ENCODE results near the gene SEPHS1.
"Not testable (repeated sequence)": the region's sequence is repeated elsewhere in the genome, so short reads cannot be mapped to it uniquely, and the experiment has no call there.

SEPHS1 gene

DNA sequence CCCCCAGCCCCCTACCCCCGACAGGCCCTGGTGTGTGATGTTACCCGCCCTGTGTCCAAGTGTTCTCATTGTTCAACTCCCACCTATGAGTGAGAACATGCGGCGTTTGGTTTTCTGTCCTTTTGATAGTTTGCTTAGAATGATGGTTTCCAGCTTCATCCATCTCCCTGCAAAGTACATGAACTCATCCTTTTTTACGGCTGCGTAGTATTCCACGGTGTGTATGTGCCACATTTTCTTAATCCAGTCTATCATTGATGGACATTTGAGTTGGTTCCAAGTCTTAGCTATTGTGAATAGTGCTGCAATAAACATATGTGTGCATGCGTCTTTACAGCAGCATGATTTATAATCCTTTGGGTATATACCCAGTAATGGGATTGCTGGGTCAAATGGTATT lies 17.1 kb downstream of the SEPHS1 start:
- H3K4me1 ChIP-seq; H3K4me3 ChIP-seq; in situ Hi-C loops (cut with MboI; ENCODE audit: low sequenced_read_pairs); H3K27me3 ChIP-seq (ENCODE audit: low read depth); H3K9me3 ChIP-seq; DNase-seq (ENCODE audit: low spot score in 2 of 2): not testable (repeated sequence)
- peaks cover 87% of the 10 kb centered on the region for H3K36me3 ChIP-seq (replicated peaks)

DNA sequence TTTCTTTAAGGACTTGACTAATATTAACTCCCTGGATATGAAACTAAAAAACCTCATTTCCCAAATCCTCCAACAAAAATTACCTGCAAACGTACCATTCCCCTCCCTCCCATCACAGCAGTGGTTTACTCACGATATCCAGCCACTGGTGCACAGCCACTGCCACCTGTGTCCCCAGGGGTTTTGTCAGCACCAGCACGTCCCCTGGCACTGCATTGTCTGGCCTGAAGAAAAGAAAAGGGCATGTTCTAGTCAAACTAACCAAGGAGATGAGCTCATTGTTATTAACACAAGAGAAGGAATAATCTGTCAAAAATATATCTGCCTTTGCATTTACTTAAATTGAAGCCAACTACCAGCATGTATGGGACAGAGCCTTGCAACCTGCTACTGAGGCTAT lies 18.5 kb downstream of the SEPHS1 start:
- H3K4me3 ChIP-seq: no peak overlapping the region
- DNase-seq (ENCODE audit: low spot score in 2 of 2): no peak
- peaks cover 88% of the 10 kb centered on the region for H3K36me3 ChIP-seq (replicated peaks)
- H3K4me1 ChIP-seq: no peaks in the 10 kb centered on the region
- no peaks in the 10 kb centered on the region for H3K9me3 ChIP-seq
- in situ Hi-C loops (cut with MboI; ENCODE audit: low sequenced_read_pairs): no loop called here
- no peaks in the 10 kb centered on the region for H3K27me3 ChIP-seq (ENCODE audit: low read depth)

DNA sequence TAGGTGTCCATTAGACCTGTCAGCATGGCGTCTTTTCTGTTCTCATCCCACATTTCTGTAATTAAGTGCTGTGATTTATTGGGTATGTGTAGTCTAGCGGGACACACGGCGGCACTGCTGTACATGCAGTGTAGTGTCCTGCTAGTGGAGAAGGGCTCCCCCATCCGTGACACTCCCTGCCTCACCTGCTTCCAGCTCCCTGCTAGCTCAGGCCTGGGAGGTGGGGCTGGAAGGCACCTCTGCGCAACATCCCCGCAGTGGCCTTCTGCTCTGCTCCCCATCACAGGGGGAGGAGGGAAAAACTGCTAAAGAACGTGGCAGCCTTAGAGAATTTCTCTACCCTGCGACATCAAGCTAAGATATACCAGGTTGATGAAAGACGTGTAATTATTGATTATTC lies 19.5 kb downstream of the SEPHS1 start:
- no peaks in the 10 kb centered on the region for H3K27me3 ChIP-seq (ENCODE audit: low read depth)
- no peak overlapping the region for H3K4me3 ChIP-seq
- H3K4me1 ChIP-seq: no peaks in the 10 kb centered on the region
- no peaks in the 10 kb centered on the region for H3K9me3 ChIP-seq
- DNase-seq (ENCODE audit: low spot score in 2 of 2): no peak
- H3K36me3 ChIP-seq (replicated peaks): peaks cover 88% of the 10 kb centered on the region
- in situ Hi-C loops (cut with MboI; ENCODE audit: low sequenced_read_pairs): no loop called here

DNA sequence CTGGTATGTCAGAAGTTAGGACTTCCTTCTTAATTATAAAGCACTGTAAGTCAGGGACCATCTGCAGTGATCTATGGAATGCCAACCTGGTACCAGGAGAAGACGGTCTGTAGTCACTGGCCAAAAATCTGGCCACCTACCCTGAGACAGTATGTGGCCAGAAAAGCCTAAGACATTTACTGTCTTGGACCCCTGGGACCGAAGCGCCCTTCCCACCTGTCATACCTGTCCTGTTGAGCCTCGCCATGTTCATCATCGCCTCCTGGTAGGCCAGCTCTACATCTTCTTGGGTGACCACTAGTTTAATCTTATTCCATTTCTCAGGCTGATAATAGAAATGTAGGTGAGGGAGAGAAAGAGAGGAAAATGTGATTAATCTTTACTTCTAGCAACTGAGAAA lies 20.0 kb downstream of the SEPHS1 start:
- Histone ChIP-seq H3K4me3 (no peak overlapping the region), H3K4me1 (no peaks in the 10 kb centered on the region), H3K9me3 (no peaks in the 10 kb centered on the region), H3K27me3 (ENCODE audit: low read depth) (no peaks in the 10 kb centered on the region), H3K36me3 (replicated peaks) (peaks cover 87% of the 10 kb centered on the region)
- no peak for DNase-seq (ENCODE audit: low spot score in 2 of 2)
- in situ Hi-C loops (cut with MboI; ENCODE audit: low sequenced_read_pairs): no loop called here

DNA sequence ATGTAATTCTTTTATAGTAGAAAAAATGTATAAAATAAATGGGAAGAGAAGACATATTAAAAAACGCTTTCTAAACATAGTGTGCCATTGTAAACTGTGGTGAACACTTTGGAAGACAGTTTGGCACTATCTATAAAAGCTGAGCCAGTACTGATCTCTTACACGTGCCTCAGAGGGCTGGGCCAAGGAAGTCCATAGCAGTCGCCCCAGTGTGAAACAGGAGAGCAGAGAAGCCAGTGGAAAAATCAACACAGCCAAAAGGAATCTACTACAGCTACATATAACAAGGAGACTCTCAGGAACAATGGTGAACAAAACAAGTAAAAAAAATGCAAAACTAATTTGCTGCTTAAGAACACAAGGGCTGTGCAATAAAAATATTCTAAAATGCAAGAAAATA lies 20.6 kb downstream of the SEPHS1 start:
- peaks cover 90% of the 10 kb centered on the region for H3K36me3 ChIP-seq (replicated peaks)
- no peak for DNase-seq (ENCODE audit: low spot score in 2 of 2)
- no peak overlapping the region for H3K4me3 ChIP-seq
- in situ Hi-C loops (cut with MboI; ENCODE audit: low sequenced_read_pairs): no loop called here
- H3K27me3 ChIP-seq (ENCODE audit: low read depth): no peaks in the 10 kb centered on the region
- no peaks in the 10 kb centered on the region for H3K4me1 ChIP-seq
- H3K9me3 ChIP-seq: no peaks in the 10 kb centered on the region

DNA sequence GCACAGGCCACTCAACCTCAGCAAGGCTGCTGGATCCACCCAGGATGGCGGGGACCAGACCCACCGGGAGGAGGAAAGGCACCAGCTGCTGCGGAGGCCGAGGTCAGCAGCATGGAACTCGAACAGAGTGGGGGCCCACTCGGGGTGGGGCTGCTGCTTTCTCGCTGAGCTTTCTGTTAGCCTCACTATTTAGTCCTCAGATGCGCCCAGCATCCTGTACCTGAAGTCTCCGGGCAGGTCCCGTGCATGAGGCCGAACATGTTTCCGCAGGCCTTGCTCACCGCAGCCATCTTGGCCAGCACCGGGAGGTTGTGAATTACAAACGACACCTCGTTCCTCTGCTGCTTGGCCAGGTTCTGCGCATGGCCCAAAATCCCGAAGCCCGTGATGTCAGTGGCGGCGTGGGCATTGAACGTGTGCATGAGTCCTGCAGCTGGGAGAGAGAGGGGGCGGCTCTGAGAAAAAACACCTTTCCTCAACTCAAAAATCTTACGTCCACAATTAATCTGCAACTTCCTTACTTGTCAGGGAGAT lies 25.4 kb downstream of the SEPHS1 start:
- in situ Hi-C loops (cut with MboI; ENCODE audit: low sequenced_read_pairs): no loop called here
- Histone ChIP-seq H3K9me3 (no peaks in the 10 kb centered on the region), H3K4me1 (no peaks in the 10 kb centered on the region), H3K4me3 (no peak overlapping the region), H3K27me3 (ENCODE audit: low read depth) (no peaks in the 10 kb centered on the region), H3K36me3 (replicated peaks) (peaks cover 79% of the 10 kb centered on the region)
- DNase-seq (ENCODE audit: low spot score in 2 of 2): no peak

DNA sequence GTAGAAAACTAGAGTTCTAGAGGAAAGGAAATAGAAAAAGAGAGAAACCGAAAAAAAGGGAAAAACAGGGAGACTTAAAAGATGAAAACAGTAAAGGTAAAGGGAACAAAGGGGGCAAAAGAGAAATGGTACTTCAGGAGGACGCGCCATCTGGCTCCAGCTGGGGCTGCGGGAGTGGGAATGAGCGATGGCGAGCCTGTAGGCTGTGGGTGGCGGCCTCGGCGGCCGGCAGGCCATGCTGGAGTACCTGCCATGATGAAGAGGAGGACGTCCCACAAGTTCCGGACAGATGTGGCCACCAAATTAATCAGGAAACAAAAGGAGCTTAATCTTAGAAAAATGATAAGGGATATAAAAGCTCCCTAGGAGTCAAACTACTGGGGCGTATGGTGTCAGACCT lies 26.5 kb downstream of the SEPHS1 start:
- Histone ChIP-seq H3K9me3 (no peaks in the 10 kb centered on the region), H3K4me3 (no peak overlapping the region), H3K27me3 (ENCODE audit: low read depth) (no peaks in the 10 kb centered on the region), H3K4me1 (no peaks in the 10 kb centered on the region), H3K36me3 (replicated peaks) (peaks cover 69% of the 10 kb centered on the region)
- no peak for DNase-seq (ENCODE audit: low spot score in 2 of 2)
- in situ Hi-C loops (cut with MboI; ENCODE audit: low sequenced_read_pairs): no loop called here

DNA sequence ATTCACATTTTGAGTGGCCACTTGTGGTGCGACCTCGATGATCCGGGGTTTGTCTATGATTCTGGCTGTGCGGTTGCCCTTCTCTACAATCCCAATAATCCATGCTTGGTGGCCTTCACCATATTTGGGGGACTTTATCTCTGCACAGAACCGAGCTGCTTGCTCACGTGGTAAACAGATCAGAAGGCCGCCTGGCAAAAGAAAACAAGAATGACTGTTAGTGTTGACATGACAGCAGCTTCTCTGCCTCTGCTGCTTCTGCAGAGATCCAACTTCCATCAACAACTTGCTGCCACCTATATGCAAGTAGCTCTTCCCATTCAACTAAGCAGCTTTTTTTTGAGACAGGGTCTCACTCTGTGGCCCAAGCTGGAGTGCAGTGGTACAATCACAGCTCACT lies 28.9 kb downstream of the SEPHS1 start:
- in situ Hi-C loops (cut with MboI; ENCODE audit: low sequenced_read_pairs): no loop called here
- Histone ChIP-seq H3K9me3 (no peaks in the 10 kb centered on the region), H3K4me1 (peaks cover 3% of the 10 kb centered on the region; the same call in 1 of the 2 replicates), H3K4me3 (no peak overlapping the region), H3K36me3 (replicated peaks) (peaks cover 49% of the 10 kb centered on the region), H3K27me3 (ENCODE audit: low read depth) (no peaks in the 10 kb centered on the region)
- DNase-seq (ENCODE audit: low spot score in 2 of 2): no peak

DNA sequence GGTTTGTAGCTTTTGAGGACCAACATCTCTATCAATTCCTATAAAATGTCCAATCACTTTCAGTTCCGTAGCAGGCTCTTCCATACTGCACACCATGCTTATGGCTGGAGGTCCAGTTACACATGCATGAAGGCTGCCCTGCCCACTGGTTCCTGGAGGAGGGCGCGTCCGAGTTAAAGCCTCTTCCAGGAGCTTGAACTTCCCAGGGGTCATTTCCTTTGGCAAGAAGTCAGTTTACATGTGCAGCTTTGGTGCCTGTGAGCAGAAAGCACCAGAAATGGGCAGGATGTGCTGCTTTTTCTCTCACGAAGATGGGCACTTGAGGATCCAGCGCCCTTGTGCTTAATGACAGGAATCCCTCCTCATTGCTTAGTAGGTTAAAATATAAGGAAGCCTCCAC lies 30.6 kb downstream of the SEPHS1 start:
- Histone ChIP-seq H3K4me1 (peaks cover 3% of the 10 kb centered on the region; the same call in 1 of the 2 replicates), H3K27me3 (ENCODE audit: low read depth) (no peaks in the 10 kb centered on the region), H3K9me3 (no peaks in the 10 kb centered on the region), H3K36me3 (replicated peaks) (peaks cover 34% of the 10 kb centered on the region), H3K4me3 (no peak overlapping the region)
- in situ Hi-C loops (cut with MboI; ENCODE audit: low sequenced_read_pairs): no loop called here
- DNase-seq (ENCODE audit: low spot score in 2 of 2): no peak

DNA sequence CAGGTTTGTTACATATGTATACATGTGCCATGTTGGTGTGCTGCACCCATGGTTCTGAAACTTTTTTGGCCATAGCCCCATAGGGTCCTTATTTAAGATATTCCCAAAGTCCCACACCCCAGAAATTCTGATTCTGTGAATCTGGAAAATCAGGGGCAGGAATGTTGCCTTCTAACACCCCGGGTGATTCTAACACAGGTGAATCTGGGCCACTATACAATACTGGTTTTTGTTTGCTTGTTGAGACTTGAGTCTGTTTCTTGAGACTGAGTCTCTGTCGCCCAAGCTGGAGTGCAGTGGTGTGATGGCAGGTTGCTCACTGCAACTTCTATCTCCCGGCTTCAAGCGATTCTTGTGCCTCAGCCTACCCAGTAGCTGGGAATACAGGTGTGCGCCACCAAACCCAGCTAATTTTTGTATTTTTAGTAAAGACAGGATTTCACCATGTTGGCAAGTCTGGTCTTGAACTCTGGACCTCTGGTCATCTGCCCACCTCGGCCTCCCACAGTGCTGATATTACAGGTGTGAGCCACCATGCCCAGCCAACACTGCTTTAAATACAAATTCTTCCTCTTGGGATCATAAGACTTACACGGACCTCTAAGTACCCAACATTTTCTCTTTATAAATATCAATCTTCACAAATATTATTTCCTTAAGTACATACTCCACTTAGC lies 31.3 kb downstream of the SEPHS1 start:
- peaks cover 3% of the 10 kb centered on the region; the same call in 1 of the 2 replicates for H3K4me1 ChIP-seq
- H3K9me3 ChIP-seq: no peaks in the 10 kb centered on the region
- peaks cover 30% of the 10 kb centered on the region for H3K36me3 ChIP-seq (replicated peaks)
- no peak for DNase-seq (ENCODE audit: low spot score in 2 of 2)
- H3K27me3 ChIP-seq (ENCODE audit: low read depth): no peaks in the 10 kb centered on the region
- in situ Hi-C loops (cut with MboI; ENCODE audit: low sequenced_read_pairs): no loop called here
- no peak overlapping the region for H3K4me3 ChIP-seq

DNA sequence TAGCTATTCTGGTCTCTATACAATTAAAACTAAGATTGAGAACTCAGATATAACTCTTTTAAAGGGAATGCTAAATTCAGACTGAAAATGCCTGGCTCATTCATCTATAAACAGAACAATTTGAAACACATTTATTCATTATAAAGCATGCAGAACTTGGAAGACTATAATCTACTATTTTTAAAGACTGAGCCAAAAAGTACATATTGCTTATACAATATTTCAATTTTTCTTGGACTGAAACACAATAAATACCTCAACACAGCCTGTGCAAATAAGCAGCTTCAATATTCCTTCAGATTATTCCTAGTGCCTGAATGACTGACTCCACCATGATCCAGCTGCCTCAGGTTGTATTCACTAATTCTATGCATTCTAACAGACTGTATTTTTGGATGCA lies 32.7 kb downstream of the SEPHS1 start:
- H3K9me3 ChIP-seq: no peaks in the 10 kb centered on the region
- no peaks in the 10 kb centered on the region for H3K27me3 ChIP-seq (ENCODE audit: low read depth)
- H3K4me1 ChIP-seq: peaks cover 3% of the 10 kb centered on the region; the same call in 1 of the 2 replicates
- H3K4me3 ChIP-seq: no peak overlapping the region
- in situ Hi-C loops (cut with MboI; ENCODE audit: low sequenced_read_pairs): no loop called here
- DNase-seq (ENCODE audit: low spot score in 2 of 2): no peak
- peaks cover 15% of the 10 kb centered on the region for H3K36me3 ChIP-seq (replicated peaks)

DNA sequence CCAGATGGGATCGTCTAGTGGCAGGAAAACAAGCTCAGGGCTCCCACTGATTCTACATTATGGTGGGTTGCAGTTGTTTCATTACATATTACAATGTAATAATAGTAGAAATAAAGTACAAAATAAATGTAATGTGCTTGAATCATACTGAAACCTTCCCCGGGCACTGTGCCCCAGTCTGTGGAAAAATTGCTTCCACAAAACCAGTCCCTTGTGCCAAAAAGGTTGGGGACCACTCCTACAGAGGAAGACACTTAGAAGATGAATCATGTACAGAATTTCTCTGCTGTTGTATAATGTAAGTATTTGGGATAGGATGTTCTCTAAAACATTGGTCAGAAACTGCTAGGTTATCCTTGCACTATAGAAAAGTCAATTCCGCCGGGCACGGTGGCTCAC lies 36.9 kb downstream of the SEPHS1 start:
- DNase-seq (ENCODE audit: low spot score in 2 of 2): no peak
- in situ Hi-C loops (cut with MboI; ENCODE audit: low sequenced_read_pairs): no loop called here
- H3K27me3 ChIP-seq (ENCODE audit: low read depth): no peaks in the 10 kb centered on the region

DNA sequence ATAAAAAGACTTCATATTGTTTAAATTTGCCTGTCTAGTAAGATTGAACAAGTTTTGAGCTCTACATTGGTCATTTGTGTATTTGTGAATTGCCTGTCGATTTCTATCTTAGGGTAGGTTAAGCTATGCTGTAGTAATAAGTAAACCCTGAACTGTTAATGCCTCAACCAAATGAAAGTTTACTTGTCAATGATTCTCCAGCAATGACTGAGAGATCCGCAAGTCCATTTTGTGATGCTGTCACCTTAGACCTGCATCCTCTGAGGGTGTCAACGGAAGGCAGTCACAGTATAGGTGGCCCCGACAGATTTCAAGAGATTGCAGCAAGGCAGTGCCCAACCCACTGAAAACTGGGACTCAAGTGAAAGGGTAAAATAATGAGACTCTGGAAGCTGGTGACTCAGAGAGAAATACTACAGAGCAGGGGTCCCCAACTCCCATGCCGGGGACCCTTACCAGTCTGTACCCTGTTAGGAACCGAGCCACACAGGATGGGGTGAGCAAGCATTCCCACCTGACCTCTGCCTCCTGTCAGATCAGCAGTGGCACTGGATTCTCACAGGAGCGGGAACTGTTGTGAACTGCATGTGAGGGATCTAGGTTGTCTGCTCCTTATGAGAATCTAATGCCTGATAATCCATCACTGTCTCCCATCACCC lies 37.4 kb downstream of the SEPHS1 start:
- Histone ChIP-seq H3K9me3 (no peaks in the 10 kb centered on the region), H3K36me3 (replicated peaks) (no peaks in the 10 kb centered on the region), H3K27me3 (ENCODE audit: low read depth) (no peaks in the 10 kb centered on the region), H3K4me3 (no peak overlapping the region), H3K4me1 (peaks cover 3% of the 10 kb centered on the region; the same call in 1 of the 2 replicates)
- no peak for DNase-seq (ENCODE audit: low spot score in 2 of 2)
- in situ Hi-C loops (cut with MboI; ENCODE audit: low sequenced_read_pairs): no loop called here

More for the DNA sequence above, 36.9 kb downstream of the SEPHS1 start:
- Histone ChIP-seq H3K4me1 (peaks cover 3% of the 10 kb centered on the region; the same call in 1 of the 2 replicates), H3K4me3 (no peak overlapping the region), H3K9me3 (no peaks in the 10 kb centered on the region), H3K36me3 (replicated peaks) (no peaks in the 10 kb centered on the region)

DNA sequence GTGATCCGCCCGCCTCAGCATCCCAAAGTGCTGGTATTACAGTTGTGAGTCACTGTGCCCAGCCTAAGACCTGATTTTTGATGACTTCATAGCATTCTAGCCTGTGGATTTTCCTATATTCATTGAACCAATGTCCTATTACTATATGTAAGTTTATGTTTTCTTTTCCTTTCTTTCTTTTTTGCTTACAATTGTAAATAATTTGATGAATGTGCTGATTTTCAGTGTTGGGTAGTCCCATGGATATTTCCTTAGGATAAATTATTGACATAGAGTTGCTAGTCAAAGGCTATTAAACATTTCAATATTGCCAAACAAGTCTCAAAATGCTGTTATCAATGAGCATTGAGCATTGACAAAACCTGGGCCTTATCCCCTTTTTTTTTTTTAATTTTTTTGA lies 38.3 kb downstream of the SEPHS1 start:
- H3K36me3 ChIP-seq (replicated peaks): no peaks in the 10 kb centered on the region
- H3K4me1 ChIP-seq: peaks cover under 1% of the 10 kb centered on the region; the same call in 1 of the 2 replicates
- H3K9me3 ChIP-seq: no peaks in the 10 kb centered on the region
- DNase-seq (ENCODE audit: low spot score in 2 of 2): no peak
- no peak overlapping the region for H3K4me3 ChIP-seq
- in situ Hi-C loops (cut with MboI; ENCODE audit: low sequenced_read_pairs): no loop called here
- H3K27me3 ChIP-seq (ENCODE audit: low read depth): no peaks in the 10 kb centered on the region

All from HAP-1 (cell line).